Thyroid gland (tissue), 4 donors: ENCODE measurements around the gene LHFPL4.

Source experiments
- CTCF ChIP-seq, 6 experiments: fragments of 200-600 bp in 3 of 6; fragments of 450-650 bp in 3 of 6; sonication (generic) in 3 of 6; IDR thresholded peaks; one replicate each; pipeline ENCODE4 v1.5.1; 2016 to 2019; ENCODE audit warnings: antibody characterized with exemption in 6 of 6, mild to moderate bottlenecking in 2 of 6, inconsistent platforms in 1 of 6, moderate library complexity in 1 of 6
- POLR2A ChIP-seq, 2 donors: fragments of 450-650 bp; IDR thresholded peaks; one replicate each; pipeline ENCODE4 v1.6.1; 2017; ENCODE audit warnings: antibody characterized with exemption in 2 of 2, mild to moderate bottlenecking in 2 of 2, moderate library complexity in 1 of 2

GRCh38 chr3:9450991-9451390, 102.6 kb downstream of the LHFPL4 start:
- TF ChIP-seq CTCF (IDR thresholded peaks at IDR 0.05) (no peak), POLR2A (IDR thresholded peaks at IDR 0.05) (no peak)
